ENCODE data around the gene SLC16A4. TPM values are rescaled to one million over a fixed set of nuclear protein-coding genes. Genes with fewer than 3 reads are reported as not detected.

SLC16A4 gene
- total RNA-seq, 2 donors from 2014 or later: 0.79 to 2.0 TPM

DNA sequence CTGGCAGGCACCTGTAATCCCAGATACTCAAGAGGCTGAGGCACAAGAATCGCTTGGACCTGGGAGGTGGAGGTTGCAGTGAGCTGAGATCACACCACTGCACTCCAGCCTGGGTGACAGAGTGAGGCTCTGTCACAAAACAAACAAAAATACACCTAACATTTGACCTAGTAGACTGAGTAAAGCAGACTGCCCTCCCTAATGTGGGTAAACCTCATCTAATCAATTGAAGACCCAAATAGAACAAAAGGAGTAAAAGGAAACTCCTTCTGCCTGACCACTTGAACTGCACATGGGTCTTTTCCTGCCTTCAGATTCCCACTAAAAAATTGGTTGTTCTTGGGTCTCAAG, 70.7 kb downstream of the SLC16A4 start:
- Histone ChIP-seq H3K27me3 (no peaks in the 10 kb centered on the region), H3K27ac (no peak overlapping the region), H3K36me3 (no peaks in the 10 kb centered on the region), H3K4me1 (no peaks in the 10 kb centered on the region), H3K9me3 (no peaks in the 10 kb centered on the region), H3K4me3 (no peak overlapping the region), H3K9ac (ENCODE audit: low read depth in 2 of 2, low read length in 2 of 2) (no peak overlapping the region)
- intact Hi-C loops (cut with DNase I): no loop called here
- TF ChIP-seq, protein P1, sequence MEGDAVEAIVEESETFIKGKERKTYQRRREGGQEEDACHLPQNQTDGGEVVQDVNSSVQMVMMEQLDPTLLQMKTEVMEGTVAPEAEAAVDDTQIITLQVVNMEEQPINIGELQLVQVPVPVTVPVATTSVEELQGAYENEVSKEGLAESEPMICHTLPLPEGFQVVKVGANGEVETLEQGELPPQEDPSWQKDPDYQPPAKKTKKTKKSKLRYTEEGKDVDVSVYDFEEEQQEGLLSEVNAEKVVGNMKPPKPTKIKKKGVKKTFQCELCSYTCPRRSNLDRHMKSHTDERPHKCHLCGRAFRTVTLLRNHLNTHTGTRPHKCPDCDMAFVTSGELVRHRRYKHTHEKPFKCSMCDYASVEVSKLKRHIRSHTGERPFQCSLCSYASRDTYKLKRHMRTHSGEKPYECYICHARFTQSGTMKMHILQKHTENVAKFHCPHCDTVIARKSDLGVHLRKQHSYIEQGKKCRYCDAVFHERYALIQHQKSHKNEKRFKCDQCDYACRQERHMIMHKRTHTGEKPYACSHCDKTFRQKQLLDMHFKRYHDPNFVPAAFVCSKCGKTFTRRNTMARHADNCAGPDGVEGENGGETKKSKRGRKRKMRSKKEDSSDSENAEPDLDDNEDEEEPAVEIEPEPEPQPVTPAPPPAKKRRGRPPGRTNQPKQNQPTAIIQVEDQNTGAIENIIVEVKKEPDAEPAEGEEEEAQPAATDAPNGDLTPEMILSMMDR (IDR thresholded peaks at IDR 0.05): no peak
- no peak for DNase-seq

- Histone ChIP-seq H3K9me3 (no peaks in the 10 kb centered on the region), H3K4me3 (no peak overlapping the region), H3K27ac (no peak overlapping the region), H3K4me1 (no peaks in the 10 kb centered on the region), H3K27me3 (no peaks in the 10 kb centered on the region), H3K9ac (ENCODE audit: low read depth in 2 of 2, low read length in 2 of 2) (no peak overlapping the region), H3K36me3 (no peaks in the 10 kb centered on the region)
- no peak for DNase-seq
- intact Hi-C loops (cut with DNase I): no loop called here
- TF ChIP-seq, protein P1 (IDR thresholded peaks at IDR 0.05): no peak
Observed at GRCh38 chr1:110319332-110320167, 71.3 kb downstream of the SLC16A4 start.

DNA sequence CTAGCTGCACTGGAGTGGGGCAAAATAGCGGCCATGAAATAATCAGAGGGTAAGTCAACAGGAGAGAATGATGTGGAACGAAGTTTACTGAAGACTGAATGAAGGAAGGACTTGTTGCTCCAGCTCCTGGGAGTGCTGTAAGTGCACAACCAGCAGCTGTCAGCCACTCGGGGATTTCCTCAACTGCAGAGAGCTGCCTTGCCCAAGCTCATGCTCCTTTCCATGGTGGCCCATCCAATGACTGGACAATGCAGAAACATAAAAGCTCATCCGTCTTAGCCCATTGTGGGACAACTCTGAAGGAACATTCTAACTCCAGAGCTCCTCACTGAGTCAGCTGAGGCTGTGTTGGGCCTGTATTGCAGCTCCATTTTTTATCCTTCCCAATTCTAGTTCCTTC, 72.8 kb downstream of the SLC16A4 start:
- Histone ChIP-seq H3K36me3 (no peaks in the 10 kb centered on the region), H3K4me1 (no peaks in the 10 kb centered on the region), H3K27me3 (no peaks in the 10 kb centered on the region), H3K9ac (ENCODE audit: low read depth in 2 of 2, low read length in 2 of 2) (no peak overlapping the region), H3K4me3 (no peak overlapping the region), H3K9me3 (no peaks in the 10 kb centered on the region), H3K27ac (no peak overlapping the region)
- DNase-seq: no peak
- TF ChIP-seq, protein P1 (IDR thresholded peaks at IDR 0.05): no peak
- intact Hi-C loops (cut with DNase I): no loop called here

DNA sequence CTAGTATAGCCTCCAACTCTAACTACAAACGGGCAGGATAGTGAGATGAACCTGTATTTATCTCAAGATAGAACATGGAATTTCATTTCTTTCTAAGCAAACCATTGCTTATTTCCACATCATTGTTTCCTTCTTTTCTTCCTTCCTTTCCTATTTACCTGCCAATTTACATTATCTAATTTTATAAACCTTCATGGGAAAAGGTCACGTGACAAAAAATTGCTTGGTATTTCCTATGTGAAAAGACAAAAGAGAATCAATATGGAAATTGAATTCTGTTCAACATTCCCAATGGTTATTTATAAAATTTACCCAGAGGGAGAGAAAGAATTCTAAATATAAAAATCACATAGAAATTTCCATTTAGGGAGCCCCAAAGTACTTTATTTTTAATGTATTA, 74.1 kb downstream of the SLC16A4 start:
- no peaks in the 10 kb centered on the region for H3K9me3 ChIP-seq
- TF ChIP-seq, protein P1 (IDR thresholded peaks at IDR 0.05): no peak

More for the DNA sequence above, 74.1 kb downstream of the SLC16A4 start:
- Histone ChIP-seq H3K4me1 (peaks cover 7% of the 10 kb centered on the region), H3K4me3 (no peak overlapping the region), H3K36me3 (no peaks in the 10 kb centered on the region), H3K27me3 (no peaks in the 10 kb centered on the region), H3K27ac (no peak overlapping the region), H3K9ac (ENCODE audit: low read depth in 2 of 2, low read length in 2 of 2) (no peak overlapping the region)
- no peak for DNase-seq
- intact Hi-C loops (cut with DNase I): no loop called here

Other genes starting within 250 kb of the SLC16A4 start
- under 1 TPM in 1 of 2 donors, not detected in 1; 0.19 TPM for gene SLC6A17, start 240.5 kb downstream of the SLC16A4 start, total RNA-seq
- gene KCNC4, start 180.7 kb downstream of the SLC16A4 start, total RNA-seq: 1 to 10 TPM; 6.7 to 8.4 TPM
- 10 to 100 TPM; 24.1 to 35.9 TPM for gene RBM15, start 51.6 kb downstream of the SLC16A4 start, total RNA-seq
- 100 to 1,000 TPM; 130 to 146 TPM for gene LAMTOR5, start 16.7 kb upstream of the SLC16A4 start, total RNA-seq
- not detected for gene PROK1, start 60.1 kb upstream of the SLC16A4 start, total RNA-seq
- not detected for gene KCNA10, start 128.1 kb upstream of the SLC16A4 start, total RNA-seq
- gene KCNA2, start 215.3 kb upstream of the SLC16A4 start, total RNA-seq: under 1 TPM; 0.17 to 0.61 TPM